LNCAP (cell line): ENCODE data around the gene POU2AF1.

ENCODE experiments used
- CTCF ChIP-seq: fragments of 450-650 bp; IDR thresholded peaks from 2 replicates; pipeline ENCODE4 v1.5.1; 2017; ENCODE audit warnings: mild to moderate bottlenecking

The POU2AF1 gene

DNA sequence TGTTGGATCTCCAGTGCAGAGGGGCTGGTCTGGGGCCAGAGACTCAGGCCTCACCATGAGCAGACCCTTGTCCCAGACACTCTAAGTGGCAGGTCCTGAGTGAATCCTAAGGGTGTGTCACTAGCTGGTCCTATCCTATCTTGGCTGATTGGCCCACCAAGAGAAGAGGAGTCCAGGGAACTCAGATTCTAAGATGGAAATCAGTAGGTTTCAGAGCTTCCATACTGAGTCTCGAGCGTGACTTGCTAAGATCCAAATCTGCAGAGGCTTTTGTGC lies 10.9 kb downstream of the POU2AF1 start:
- no peak for TF ChIP-seq CTCF

GRCh38 chr11:111367411-111368284 lies 11.4 kb downstream of the POU2AF1 start:
- no peak for TF ChIP-seq CTCF

- no peak for TF ChIP-seq CTCF
Measured at GRCh38 chr11:111366560-111367410, 12.3 kb downstream of the POU2AF1 start.

DNA sequence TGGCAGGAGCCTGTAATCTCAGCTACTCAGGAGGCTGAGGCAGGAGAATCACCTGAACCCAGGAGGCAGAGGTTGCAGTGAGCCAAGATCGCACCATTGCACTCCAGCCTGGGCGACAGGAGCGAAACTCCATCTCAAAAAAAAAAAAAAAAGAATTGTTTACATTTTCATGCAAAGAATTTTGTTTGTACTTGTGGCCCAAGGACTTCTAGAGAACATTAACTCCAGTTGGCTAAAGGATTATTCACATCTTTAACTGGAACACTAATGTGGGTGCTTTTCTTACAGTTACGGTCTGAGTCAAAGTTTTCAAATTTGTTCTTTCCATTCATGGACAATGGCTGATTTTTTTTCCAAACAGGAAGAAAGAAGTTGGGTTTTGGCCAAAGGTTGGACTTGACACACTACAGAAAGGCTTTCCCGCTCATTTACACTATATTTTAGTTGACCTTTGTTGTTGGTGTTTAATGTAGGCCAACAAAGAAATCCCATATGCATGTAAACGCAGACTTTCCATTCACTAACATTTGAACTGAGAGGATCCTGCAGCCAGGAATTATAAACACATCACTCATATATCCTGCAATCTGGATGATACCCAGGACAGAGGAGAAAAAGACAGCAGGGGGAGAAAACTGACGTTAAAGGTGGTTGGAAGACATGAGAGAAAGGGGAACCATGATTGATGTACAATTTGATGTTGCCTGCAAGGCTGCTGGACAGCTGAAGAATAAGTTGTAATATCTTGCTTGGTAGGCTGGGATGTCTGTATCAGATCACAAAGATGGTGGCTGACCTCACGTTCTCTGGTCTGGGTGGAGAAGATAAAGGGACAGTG lies 13.1 kb downstream of the POU2AF1 start:
- no peak for TF ChIP-seq CTCF

GRCh38 chr11:111364503-111364902 lies 14.6 kb downstream of the POU2AF1 start:
- no peak for TF ChIP-seq CTCF

- no peak for TF ChIP-seq CTCF
Measured at GRCh38 chr11:111363985-111364384, 15.1 kb downstream of the POU2AF1 start.

GRCh38 chr11:111362887-111363411 lies 16.1 kb downstream of the POU2AF1 start:
- no peak for TF ChIP-seq CTCF
